ENCODE measurements around the gene SECISBP2L. TPM values are rescaled to one million over a fixed set of nuclear protein-coding genes. Genes with fewer than 3 reads are reported as not detected.

The SECISBP2L gene
- total and polyA plus RNA-seq, 10 of the 15 experiments (the other 5 are each of a cell fraction or from before 2014, with no cell fraction given): 1.4 to 24.2 (median 10.4) TPM

DNA sequence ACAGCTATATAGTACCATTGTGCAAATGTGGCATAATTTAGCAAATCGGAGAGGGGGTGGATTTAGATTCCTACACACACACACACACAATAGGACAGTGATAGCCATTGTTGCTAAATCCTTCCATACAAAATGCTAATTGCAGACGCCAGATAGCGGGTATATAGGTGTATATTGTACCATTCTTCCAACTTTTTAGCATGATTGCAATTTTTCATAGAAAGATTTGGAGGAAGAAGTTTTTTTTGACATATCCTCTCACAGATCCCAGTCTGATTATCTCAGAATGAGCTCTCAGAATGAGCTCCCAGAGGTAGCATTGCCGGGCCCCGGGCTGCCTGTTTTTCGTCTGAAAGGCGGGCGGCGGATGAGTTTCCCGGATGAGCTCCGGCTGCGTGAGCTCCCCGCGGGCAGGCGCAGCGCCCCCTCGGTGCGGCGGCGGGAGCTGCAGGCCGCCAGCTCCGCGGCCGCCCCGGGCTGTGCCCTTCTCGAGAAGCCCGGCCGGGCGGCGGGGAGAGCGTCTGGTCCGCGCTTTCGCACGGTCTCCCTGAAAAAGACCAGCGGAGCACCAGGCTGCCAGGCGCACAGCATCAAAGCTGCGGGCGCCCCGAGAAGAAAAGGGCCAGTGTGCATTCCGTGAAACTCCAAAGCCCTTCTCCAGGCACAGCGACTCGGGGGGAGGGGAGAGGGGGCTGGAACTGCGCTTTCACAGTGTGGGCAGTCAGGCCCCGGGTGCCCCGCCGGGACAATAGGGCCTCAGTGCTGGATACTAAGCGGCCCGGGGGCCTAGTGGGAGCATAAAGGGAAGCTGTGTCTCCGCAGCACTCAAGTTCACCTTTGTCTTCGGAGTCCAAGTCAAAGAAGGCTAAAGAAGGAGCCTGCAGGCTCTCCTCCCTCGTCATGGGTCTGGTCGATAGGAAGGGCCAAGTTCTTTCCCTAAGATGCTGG is 70.5 kb downstream of the SECISBP2L start (continued):
- TF ChIP-seq, protein P1, sequence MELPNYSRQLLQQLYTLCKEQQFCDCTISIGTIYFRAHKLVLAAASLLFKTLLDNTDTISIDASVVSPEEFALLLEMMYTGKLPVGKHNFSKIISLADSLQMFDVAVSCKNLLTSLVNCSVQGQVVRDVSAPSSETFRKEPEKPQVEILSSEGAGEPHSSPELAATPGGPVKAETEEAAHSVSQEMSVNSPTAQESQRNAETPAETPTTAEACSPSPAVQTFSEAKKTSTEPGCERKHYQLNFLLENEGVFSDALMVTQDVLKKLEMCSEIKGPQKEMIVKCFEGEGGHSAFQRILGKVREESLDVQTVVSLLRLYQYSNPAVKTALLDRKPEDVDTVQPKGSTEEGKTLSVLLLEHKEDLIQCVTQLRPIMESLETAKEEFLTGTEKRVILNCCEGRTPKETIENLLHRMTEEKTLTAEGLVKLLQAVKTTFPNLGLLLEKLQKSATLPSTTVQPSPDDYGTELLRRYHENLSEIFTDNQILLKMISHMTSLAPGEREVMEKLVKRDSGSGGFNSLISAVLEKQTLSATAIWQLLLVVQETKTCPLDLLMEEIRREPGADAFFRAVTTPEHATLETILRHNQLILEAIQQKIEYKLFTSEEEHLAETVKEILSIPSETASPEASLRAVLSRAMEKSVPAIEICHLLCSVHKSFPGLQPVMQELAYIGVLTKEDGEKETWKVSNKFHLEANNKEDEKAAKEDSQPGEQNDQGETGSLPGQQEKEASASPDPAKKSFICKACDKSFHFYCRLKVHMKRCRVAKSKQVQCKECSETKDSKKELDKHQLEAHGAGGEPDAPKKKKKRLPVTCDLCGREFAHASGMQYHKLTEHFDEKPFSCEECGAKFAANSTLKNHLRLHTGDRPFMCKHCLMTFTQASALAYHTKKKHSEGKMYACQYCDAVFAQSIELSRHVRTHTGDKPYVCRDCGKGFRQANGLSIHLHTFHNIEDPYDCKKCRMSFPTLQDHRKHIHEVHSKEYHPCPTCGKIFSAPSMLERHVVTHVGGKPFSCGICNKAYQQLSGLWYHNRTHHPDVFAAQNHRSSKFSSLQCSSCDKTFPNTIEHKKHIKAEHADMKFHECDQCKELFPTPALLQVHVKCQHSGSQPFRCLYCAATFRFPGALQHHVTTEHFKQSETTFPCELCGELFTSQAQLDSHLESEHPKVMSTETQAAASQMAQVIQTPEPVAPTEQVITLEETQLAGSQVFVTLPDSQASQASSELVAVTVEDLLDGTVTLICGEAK (IDR thresholded peaks at IDR 0.05; ENCODE audit: borderline replicate concordance): no peak
- TF ChIP-seq TBL1XR1 (IDR thresholded peaks at IDR 0.05; ENCODE audit: low read depth, low read length) (no peak), POLR2AphosphoS2 (IDR thresholded peaks at IDR 0.05; ENCODE audit: low read depth, low read length) (no peak), DPF2 (IDR thresholded peaks at IDR 0.05) (peak; percentile 43), IRF4 (IDR thresholded peaks at IDR 0.05; ENCODE audit: low read depth, low read length) (no peak), SRF (IDR thresholded peaks at IDR 0.05; ENCODE audit: low read depth in 2 of 2, low read length in 2 of 2) (no peak), JUND (IDR thresholded peaks at IDR 0.05; ENCODE audit: low read depth, low read length) (no peak), MXI1 (IDR thresholded peaks at IDR 0.05; ENCODE audit: low read depth, low read length) (no peak), BHLHE40 (IDR thresholded peaks at IDR 0.05; ENCODE audit: borderline replicate concordance in 1 of 2, low read depth in 2 of 2, low read length in 1 of 2) (peak in 1 of 2 experiments; percentile 59; a peak in 2 of 4 replicates), POLR2AphosphoS5 (IDR thresholded peaks at IDR 0.05; ENCODE audit: low read length) (no peak), FOXK2 (IDR thresholded peaks at IDR 0.05) (no peak), CREB1 (IDR thresholded peaks at IDR 0.05; ENCODE audit: low read depth) (no peak), NR2F1 (conservative IDR thresholded peaks at IDR 0.05) (0 out of 2 replicates have a peak, but pooled peaks have one; percentile 29), MYC (IDR thresholded peaks at IDR 0.05; ENCODE audit: insufficient read depth, insufficient read length, insufficient replicate concordance, low read length, severe bottlenecking) (no peak), SMAD5 (IDR thresholded peaks at IDR 0.05; ENCODE audit: low read depth) (no peak), RAD21 (IDR thresholded peaks at IDR 0.05; ENCODE audit: insufficient read depth, low read depth, low read length) (peak; percentile 54), RELA (IDR thresholded peaks at IDR 0.05; ENCODE audit: borderline replicate concordance, partially characterized antibody) (peak; percentile 52), MLLT1 (IDR thresholded peaks at IDR 0.05) (peak; percentile 49; the same call in 1 of the 2 replicates), ZNF217 (IDR thresholded peaks at IDR 0.05) (no peak), STAT3 (IDR thresholded peaks at IDR 0.05; ENCODE audit: low read depth, low read length) (no peak), MEF2A (IDR thresholded peaks at IDR 0.05; ENCODE audit: insufficient read depth, low read depth, low read length) (no peak)
- TF ChIP-seq, protein P2, sequence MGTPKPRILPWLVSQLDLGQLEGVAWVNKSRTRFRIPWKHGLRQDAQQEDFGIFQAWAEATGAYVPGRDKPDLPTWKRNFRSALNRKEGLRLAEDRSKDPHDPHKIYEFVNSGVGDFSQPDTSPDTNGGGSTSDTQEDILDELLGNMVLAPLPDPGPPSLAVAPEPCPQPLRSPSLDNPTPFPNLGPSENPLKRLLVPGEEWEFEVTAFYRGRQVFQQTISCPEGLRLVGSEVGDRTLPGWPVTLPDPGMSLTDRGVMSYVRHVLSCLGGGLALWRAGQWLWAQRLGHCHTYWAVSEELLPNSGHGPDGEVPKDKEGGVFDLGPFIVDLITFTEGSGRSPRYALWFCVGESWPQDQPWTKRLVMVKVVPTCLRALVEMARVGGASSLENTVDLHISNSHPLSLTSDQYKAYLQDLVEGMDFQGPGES (IDR thresholded peaks at IDR 0.05): no peak
- TF ChIP-seq, protein P3, sequence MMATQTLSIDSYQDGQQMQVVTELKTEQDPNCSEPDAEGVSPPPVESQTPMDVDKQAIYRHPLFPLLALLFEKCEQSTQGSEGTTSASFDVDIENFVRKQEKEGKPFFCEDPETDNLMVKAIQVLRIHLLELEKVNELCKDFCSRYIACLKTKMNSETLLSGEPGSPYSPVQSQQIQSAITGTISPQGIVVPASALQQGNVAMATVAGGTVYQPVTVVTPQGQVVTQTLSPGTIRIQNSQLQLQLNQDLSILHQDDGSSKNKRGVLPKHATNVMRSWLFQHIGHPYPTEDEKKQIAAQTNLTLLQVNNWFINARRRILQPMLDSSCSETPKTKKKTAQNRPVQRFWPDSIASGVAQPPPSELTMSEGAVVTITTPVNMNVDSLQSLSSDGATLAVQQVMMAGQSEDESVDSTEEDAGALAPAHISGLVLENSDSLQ (IDR thresholded peaks at IDR 0.05): no peak

Data from GM12878 (cell line).